Dedifferentiated amniotic fluid mesenchymal stem cell (primary cell): ENCODE data around the gene APLF.
"Not testable (repeated sequence)": the region's sequence is repeated elsewhere in the genome, so short reads cannot be mapped to it uniquely, and the experiment has no call there.

Experiments used
- DNase-seq: peaks from one replicate; pipeline ENCODE4 v3.0.0-alpha.2; 2016; ENCODE audit errors: extremely low spot score

The APLF gene

GRCh38 chr2:68475576-68475975 lies 8.2 kb downstream of the APLF start:
- DNase-seq = no peak

- DNase-seq = no peak
These were observed 9.1 kb downstream of the APLF start for GRCh38 chr2:68476454-68476853.

GRCh38 chr2:68478688-68479087 lies 11.3 kb downstream of the APLF start:
- DNase-seq = no peak

- DNase-seq = no peak
These were observed 15.0 kb downstream of the APLF start for GRCh38 chr2:68482296-68482820.

- no peak for DNase-seq
These were observed 15.6 kb downstream of the APLF start for GRCh38 chr2:68483011-68483410.

- DNase-seq = peak; percentile 25
These were observed 20.5 kb downstream of the APLF start for GRCh38 chr2:68487773-68488355.

GRCh38 chr2:68488605-68489004 lies 21.2 kb downstream of the APLF start:
- DNase-seq = not testable (repeated sequence)

- no peak for DNase-seq
These were observed 21.9 kb downstream of the APLF start for GRCh38 chr2:68489282-68489681.

GRCh38 chr2:68491582-68491981 lies 24.2 kb downstream of the APLF start:
- DNase-seq = no peak

GRCh38 chr2:68499133-68499532 lies 31.7 kb downstream of the APLF start:
- no peak for DNase-seq

- no peak for DNase-seq
These were observed 33.3 kb downstream of the APLF start for GRCh38 chr2:68500649-68501048.

- DNase-seq = no peak
These were observed 34.4 kb downstream of the APLF start for GRCh38 chr2:68501768-68502167.

- DNase-seq = no peak
These were observed 38.3 kb downstream of the APLF start for GRCh38 chr2:68505603-68506159.

GRCh38 chr2:68506170-68506569 lies 38.8 kb downstream of the APLF start:
- DNase-seq = no peak

- no peak for DNase-seq
These were observed 44.9 kb downstream of the APLF start for GRCh38 chr2:68512326-68512725.

- no peak for DNase-seq
These were observed 45.6 kb downstream of the APLF start for GRCh38 chr2:68512966-68513365.

- no peak for DNase-seq
These were observed 47.0 kb downstream of the APLF start for GRCh38 chr2:68514316-68514929.

GRCh38 chr2:68516051-68516955 lies 48.9 kb downstream of the APLF start:
- no peak for DNase-seq

GRCh38 chr2:68519236-68519635 lies 51.9 kb downstream of the APLF start:
- DNase-seq = no peak

- DNase-seq = no peak
These were observed 53.7 kb downstream of the APLF start for GRCh38 chr2:68521037-68521436.

GRCh38 chr2:68526943-68527342 lies 59.6 kb downstream of the APLF start:
- not testable (repeated sequence) for DNase-seq

GRCh38 chr2:68527343-68528081 lies 60.1 kb downstream of the APLF start:
- not testable (repeated sequence) for DNase-seq
